ENCODE measurements around the gene MACROH2A2.
"Not testable (repeated sequence)": the region's sequence is repeated elsewhere in the genome, so short reads cannot be mapped to it uniquely, and the experiment has no call there.

Gene MACROH2A2

GRCh38 chr10:70131560-70131937, 78.9 kb downstream of the MACROH2A2 start:
- no peak for DNase-seq

GRCh38 chr10:70132098-70133029, 79.7 kb downstream of the MACROH2A2 start, which contains the start of gene AIFM2:
AIFM2 (minus strand) TSS chr10:70132825; CDS start chr10:70124084, 8,741 bp downstream.
- peak; percentile 75 for DNase-seq

GRCh38 chr10:70135046-70135445, 82.4 kb downstream of the MACROH2A2 start:
- DNase-seq, result no peak

- DNase-seq, result no peak
Observed at GRCh38 chr10:70135684-70136083, 83.0 kb downstream of the MACROH2A2 start.

GRCh38 chr10:70137135-70137534, 84.5 kb downstream of the MACROH2A2 start:
- DNase-seq, result no peak

GRCh38 chr10:70137927-70138883, 85.6 kb downstream of the MACROH2A2 start:
- no peak for DNase-seq

- no peak for DNase-seq
Observed at GRCh38 chr10:70139151-70139996, 86.7 kb downstream of the MACROH2A2 start.

- DNase-seq, result no peak
Observed at GRCh38 chr10:70139997-70140250, 87.3 kb downstream of the MACROH2A2 start.

GRCh38 chr10:70140297-70140696, 87.7 kb downstream of the MACROH2A2 start:
- DNase-seq, result no peak

GRCh38 chr10:70142555-70142954, 89.9 kb downstream of the MACROH2A2 start:
- no peak for DNase-seq

- DNase-seq, result no peak
Observed at GRCh38 chr10:70144372-70145110, 91.9 kb downstream of the MACROH2A2 start.

GRCh38 chr10:70145166-70145665, 92.6 kb downstream of the MACROH2A2 start:
- DNase-seq, result no peak

- peak; percentile 69 for DNase-seq
Observed at GRCh38 chr10:70145666-70146488, 93.2 kb downstream of the MACROH2A2 start.

- peak; percentile 99 for DNase-seq
Observed at GRCh38 chr10:70146489-70147258, 94.0 kb downstream of the MACROH2A2 start, which contains the start of gene TYSND1. TYSND1 (minus strand) TSS chr10:70146700; CDS start chr10:70146586, 114 bp downstream.

GRCh38 chr10:70147259-70147625, 94.6 kb downstream of the MACROH2A2 start:
- DNase-seq, result no peak

GRCh38 chr10:70148516-70148915, 95.9 kb downstream of the MACROH2A2 start:
- no peak for DNase-seq

GRCh38 chr10:70155255-70155838, 102.7 kb downstream of the MACROH2A2 start:
- no peak for DNase-seq

- DNase-seq, result no peak
Observed at GRCh38 chr10:70158113-70158512, 105.5 kb downstream of the MACROH2A2 start.

- not testable (repeated sequence) for DNase-seq
Observed at GRCh38 chr10:70159366-70159765, 106.7 kb downstream of the MACROH2A2 start.
